HepG2 (cell line): ENCODE results near the gene ZDHHC18. TPM values are rescaled to one million over a fixed set of nuclear protein-coding genes. Genes with fewer than 3 reads are reported as not detected.

Experiments
- CHD4 ChIP-seq: fragments of 200-600 bp; sonication (generic); IDR thresholded peaks from 2 replicates; pipeline ENCODE4 v1.7.0; 2017; ENCODE audit warnings: mild to moderate bottlenecking, low read length, borderline replicate concordance
- ELF3 ChIP-seq: IDR thresholded peaks from 2 replicates; pipeline ENCODE4 v1.6.1; 2016; ENCODE audit warnings: missing genetic modification reagents, missing compliant biosample characterization
- JARID2 ChIP-seq: sonication (generic); formaldehyde crosslinking; IDR thresholded peaks from 2 replicates; pipeline ENCODE4 v1.8.1; 2023; ENCODE audit warnings: missing genetic modification reagents, inconsistent platforms; ENCODE audit not compliant: insufficient replicate concordance
- MEF2D ChIP-seq: sonication (generic); formaldehyde crosslinking; IDR thresholded peaks from 2 replicates; pipeline ENCODE4 v1.5.1; 2020; ENCODE audit warnings: mild to moderate bottlenecking, missing genetic modification reagents
- RAD21 ChIP-seq: fragments of 450-650 bp; formaldehyde crosslinking; IDR thresholded peaks from 2 replicates; pipeline ENCODE4 v1.5.0; 2020; ENCODE audit warnings: mild to moderate bottlenecking
- SALL2 ChIP-seq: sonication (generic); formaldehyde crosslinking; IDR thresholded peaks from 2 replicates; pipeline ENCODE4 v1.8.1; 2023; ENCODE audit warnings: mild to moderate bottlenecking, missing genetic modification reagents, inconsistent platforms
- ZNF614 ChIP-seq: IDR thresholded peaks from 2 replicates; pipeline ENCODE4 v1.6.1; 2018; ENCODE audit warnings: missing biosample characterization, missing genetic modification reagents, inconsistent platforms, borderline replicate concordance
- ZNF713 ChIP-seq: sonication (generic); formaldehyde crosslinking; IDR thresholded peaks from 2 replicates; pipeline ENCODE4 v1.4.0; 2020; ENCODE audit warnings: mild to moderate bottlenecking, missing genetic modification reagents
- polyA plus RNA-seq, 8 experiments: library from polyadenylated mRNA; depleted of rRNA in 3 of 8; stranded (reverse) in 7 of 8; unstranded in 1 of 8; fragments of >200 nt; fragmentation: Illumina TruSeq in 4 of 8; extraction: Trizol in 4 of 8; gene quantifications; 2 replicates each; pipeline versions ENCODE4 v1.2.1 to v1.2.3, GENCODE V29; 2011 to 2016; ENCODE audit warnings: low read depth in 4 of 8, missing spikeins in 1 of 8, mixed read lengths in 1 of 8; ENCODE audit not compliant: insufficient read depth in 1 of 8
- total RNA-seq, 5 experiments: library from RNA; depleted of rRNA; stranded (reverse); fragments of >200 nt; fragmentation: Illumina TruSeq; extraction: Trizol; gene quantifications; 2 replicates each; pipeline ENCODE4 v1.2.3, GENCODE V29; 2016; ENCODE audit warnings: low read depth in 1 of 5
- TF ChIP-seq, protein P1 (sequence below): sonication (generic); formaldehyde crosslinking; IDR thresholded peaks from 2 replicates; pipeline ENCODE4 v1.4.0; 2020; ENCODE audit warnings: missing genetic modification reagents, borderline replicate concordance
- TF ChIP-seq, protein P2 (sequence below), 2 experiments: fragments of 450-650 bp in 1 of 2; sonication (generic) in 1 of 2; formaldehyde crosslinking in 1 of 2; IDR thresholded peaks; 2 replicates each; pipeline versions ENCODE4 v1.6.1 to v1.8.0; 2016 to 2022; ENCODE audit warnings: antibody characterized with exemption in 1 of 2, mild to moderate bottlenecking in 1 of 2, missing genetic modification reagents in 1 of 2
- TF ChIP-seq, protein P3 (sequence below), 2 experiments: sonication (generic) in 1 of 2; formaldehyde crosslinking in 1 of 2; IDR thresholded peaks; 2 replicates each; pipeline versions ENCODE4 v1.4.0 to v1.6.1; 2018 to 2020; ENCODE audit warnings: missing genetic modification reagents in 2 of 2, borderline replicate concordance in 1 of 2, low read depth in 1 of 2, mild to moderate bottlenecking in 1 of 2, missing biosample characterization in 1 of 2

ZDHHC18 gene
- total and polyA plus RNA-seq, 2 of the 13 experiments (the other 11 are each of a cell fraction or from before 2014, with no cell fraction given) = 13.2 to 35.3 TPM

DNA sequence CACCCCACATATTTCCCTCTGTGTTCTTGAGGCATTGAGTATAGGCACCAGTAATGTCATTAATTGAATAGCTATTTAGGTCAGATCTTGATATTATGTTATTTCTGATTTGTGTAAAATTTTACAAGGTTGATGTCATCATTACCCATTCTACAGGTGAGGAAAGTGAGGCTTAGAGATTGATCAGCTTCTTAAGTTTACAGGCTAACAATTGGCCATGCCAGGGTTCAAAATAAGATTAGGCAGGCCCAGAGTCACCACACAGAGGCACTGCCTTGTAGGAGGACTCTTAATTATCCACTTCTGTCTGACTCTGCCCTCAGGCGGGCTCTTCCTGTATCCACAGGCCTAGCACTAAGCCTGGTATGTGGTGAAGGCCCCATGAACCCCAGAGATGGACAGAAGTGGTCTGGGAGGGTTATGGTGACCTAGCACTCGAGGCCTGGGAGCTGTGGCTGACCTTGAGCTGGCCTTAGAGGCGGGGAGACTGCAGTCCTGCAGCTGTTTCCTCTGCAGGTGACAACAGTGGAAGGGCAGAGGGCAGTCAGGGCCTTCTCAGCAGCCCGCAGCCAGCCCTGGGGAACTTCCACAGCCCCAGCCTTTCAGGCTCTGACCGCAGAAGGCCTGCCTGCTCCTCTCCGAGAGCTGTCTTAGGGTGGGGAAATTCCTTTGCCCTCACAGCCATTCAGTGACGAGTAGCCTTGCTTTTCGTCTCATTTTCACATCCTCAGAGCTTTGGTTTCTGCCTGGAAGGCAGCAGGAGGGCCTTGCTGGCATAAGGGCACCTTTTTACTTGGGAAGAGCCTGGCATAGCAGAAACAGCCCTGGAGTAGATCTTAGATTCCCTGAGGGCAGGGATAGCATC, 12.2 kb downstream of the ZDHHC18 start (continued):
- 0 out of 2 replicates have a peak, but pooled peaks have one; percentile 57 for TF ChIP-seq ZNF614
- TF ChIP-seq, protein P1, sequence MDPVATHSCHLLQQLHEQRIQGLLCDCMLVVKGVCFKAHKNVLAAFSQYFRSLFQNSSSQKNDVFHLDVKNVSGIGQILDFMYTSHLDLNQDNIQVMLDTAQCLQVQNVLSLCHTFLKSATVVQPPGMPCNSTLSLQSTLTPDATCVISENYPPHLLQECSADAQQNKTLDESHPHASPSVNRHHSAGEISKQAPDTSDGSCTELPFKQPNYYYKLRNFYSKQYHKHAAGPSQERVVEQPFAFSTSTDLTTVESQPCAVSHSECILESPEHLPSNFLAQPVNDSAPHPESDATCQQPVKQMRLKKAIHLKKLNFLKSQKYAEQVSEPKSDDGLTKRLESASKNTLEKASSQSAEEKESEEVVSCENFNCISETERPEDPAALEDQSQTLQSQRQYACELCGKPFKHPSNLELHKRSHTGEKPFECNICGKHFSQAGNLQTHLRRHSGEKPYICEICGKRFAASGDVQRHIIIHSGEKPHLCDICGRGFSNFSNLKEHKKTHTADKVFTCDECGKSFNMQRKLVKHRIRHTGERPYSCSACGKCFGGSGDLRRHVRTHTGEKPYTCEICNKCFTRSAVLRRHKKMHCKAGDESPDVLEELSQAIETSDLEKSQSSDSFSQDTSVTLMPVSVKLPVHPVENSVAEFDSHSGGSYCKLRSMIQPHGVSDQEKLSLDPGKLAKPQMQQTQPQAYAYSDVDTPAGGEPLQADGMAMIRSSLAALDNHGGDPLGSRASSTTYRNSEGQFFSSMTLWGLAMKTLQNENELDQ (CRISPR knock-in tag) = no peak
- TF ChIP-seq, protein P2, sequence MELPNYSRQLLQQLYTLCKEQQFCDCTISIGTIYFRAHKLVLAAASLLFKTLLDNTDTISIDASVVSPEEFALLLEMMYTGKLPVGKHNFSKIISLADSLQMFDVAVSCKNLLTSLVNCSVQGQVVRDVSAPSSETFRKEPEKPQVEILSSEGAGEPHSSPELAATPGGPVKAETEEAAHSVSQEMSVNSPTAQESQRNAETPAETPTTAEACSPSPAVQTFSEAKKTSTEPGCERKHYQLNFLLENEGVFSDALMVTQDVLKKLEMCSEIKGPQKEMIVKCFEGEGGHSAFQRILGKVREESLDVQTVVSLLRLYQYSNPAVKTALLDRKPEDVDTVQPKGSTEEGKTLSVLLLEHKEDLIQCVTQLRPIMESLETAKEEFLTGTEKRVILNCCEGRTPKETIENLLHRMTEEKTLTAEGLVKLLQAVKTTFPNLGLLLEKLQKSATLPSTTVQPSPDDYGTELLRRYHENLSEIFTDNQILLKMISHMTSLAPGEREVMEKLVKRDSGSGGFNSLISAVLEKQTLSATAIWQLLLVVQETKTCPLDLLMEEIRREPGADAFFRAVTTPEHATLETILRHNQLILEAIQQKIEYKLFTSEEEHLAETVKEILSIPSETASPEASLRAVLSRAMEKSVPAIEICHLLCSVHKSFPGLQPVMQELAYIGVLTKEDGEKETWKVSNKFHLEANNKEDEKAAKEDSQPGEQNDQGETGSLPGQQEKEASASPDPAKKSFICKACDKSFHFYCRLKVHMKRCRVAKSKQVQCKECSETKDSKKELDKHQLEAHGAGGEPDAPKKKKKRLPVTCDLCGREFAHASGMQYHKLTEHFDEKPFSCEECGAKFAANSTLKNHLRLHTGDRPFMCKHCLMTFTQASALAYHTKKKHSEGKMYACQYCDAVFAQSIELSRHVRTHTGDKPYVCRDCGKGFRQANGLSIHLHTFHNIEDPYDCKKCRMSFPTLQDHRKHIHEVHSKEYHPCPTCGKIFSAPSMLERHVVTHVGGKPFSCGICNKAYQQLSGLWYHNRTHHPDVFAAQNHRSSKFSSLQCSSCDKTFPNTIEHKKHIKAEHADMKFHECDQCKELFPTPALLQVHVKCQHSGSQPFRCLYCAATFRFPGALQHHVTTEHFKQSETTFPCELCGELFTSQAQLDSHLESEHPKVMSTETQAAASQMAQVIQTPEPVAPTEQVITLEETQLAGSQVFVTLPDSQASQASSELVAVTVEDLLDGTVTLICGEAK (IDR thresholded peaks at IDR 0.05) = no peak
- TF ChIP-seq, protein P2 (CRISPR knock-in tag; IDR thresholded peaks at IDR 0.05) = peak; percentile 33; the same call in 1 of the 2 replicates
- TF ChIP-seq, protein P3, sequence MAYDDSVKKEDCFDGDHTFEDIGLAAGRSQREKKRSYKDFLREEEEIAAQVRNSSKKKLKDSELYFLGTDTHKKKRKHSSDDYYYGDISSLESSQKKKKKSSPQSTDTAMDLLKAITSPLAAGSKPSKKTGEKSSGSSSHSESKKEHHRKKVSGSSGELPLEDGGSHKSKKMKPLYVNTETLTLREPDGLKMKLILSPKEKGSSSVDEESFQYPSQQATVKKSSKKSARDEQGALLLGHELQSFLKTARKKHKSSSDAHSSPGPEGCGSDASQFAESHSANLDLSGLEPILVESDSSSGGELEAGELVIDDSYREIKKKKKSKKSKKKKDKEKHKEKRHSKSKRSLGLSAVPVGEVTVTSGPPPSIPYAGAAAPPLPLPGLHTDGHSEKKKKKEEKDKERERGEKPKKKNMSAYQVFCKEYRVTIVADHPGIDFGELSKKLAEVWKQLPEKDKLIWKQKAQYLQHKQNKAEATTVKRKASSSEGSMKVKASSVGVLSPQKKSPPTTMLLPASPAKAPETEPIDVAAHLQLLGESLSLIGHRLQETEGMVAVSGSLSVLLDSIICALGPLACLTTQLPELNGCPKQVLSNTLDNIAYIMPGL (CRISPR knock-in tag; IDR thresholded peaks at IDR 0.05; ENCODE audit: borderline replicate concordance in 1 of 2, low read depth in 1 of 2) = 0 out of 4 replicates have a peak, but pooled peaks of 1 of the 2 experiments have one; percentile 54
- no peak for TF ChIP-seq JARID2 (CRISPR knock-in tag)
- TF ChIP-seq ELF3 (CRISPR knock-in tag) = peak; percentile 51; the same call in 1 of the 2 replicates
- TF ChIP-seq ZNF713 (CRISPR knock-in tag) = 0 out of 2 replicates have a peak, but pooled peaks have one; percentile 46
- peak; percentile 64 for TF ChIP-seq RAD21
- no peak for TF ChIP-seq SALL2 (CRISPR knock-in tag)
- peak; percentile 76; the same call in 1 of the 2 replicates for TF ChIP-seq CHD4
- TF ChIP-seq MEF2D = 0 out of 2 replicates have a peak, but pooled peaks have one; percentile 28
